Renal cortical epithelial cell (primary cell): Measurements from ENCODE around the gene C10orf120. TPM values are rescaled to one million over a fixed set of nuclear protein-coding genes. Genes with fewer than 3 reads are reported as not detected.

ENCODE experiments used
- DNase-seq: peaks from one replicate; pipeline ENCODE4 v3.0.0-alpha.2; 2011; ENCODE audit warnings: low read depth
- total RNA-seq: library from RNA; depleted of rRNA; stranded (reverse); fragments of >200 nt; gene quantifications from 2 replicates; pipeline ENCODE4 v1.2.3, GENCODE V29; 2014

The C10orf120 gene
- not detected in 2 replicates for total RNA-seq

GRCh38 chr10:122699796-122700455, at the start of gene C10orf120:
Gene C10orf120, minus strand, starts transcription at chr10:122699846. Its CDS starts 56 bp downstream, at chr10:122699790.
- DNase-seq = no peak

GRCh38 chr10:122748496-122748895, 48.9 kb upstream of the C10orf120 start:
- no peak for DNase-seq

GRCh38 chr10:122746408-122746807, 46.8 kb upstream of the C10orf120 start:
- DNase-seq = no peak

- no peak for DNase-seq
Measured at GRCh38 chr10:122744257-122744656, 44.6 kb upstream of the C10orf120 start.

- DNase-seq = no peak
Measured at GRCh38 chr10:122740640-122741039, 41.0 kb upstream of the C10orf120 start.

- DNase-seq = no peak
Measured at GRCh38 chr10:122738031-122738430, 38.4 kb upstream of the C10orf120 start.

GRCh38 chr10:122733931-122734665, 34.5 kb upstream of the C10orf120 start:
- DNase-seq = no peak

GRCh38 chr10:122733443-122733842, 33.8 kb upstream of the C10orf120 start:
- no peak for DNase-seq

- no peak for DNase-seq
Measured at GRCh38 chr10:122730238-122730637, 30.6 kb upstream of the C10orf120 start.

GRCh38 chr10:122729126-122729525, 29.5 kb upstream of the C10orf120 start:
- DNase-seq = no peak

GRCh38 chr10:122727426-122727825, 27.8 kb upstream of the C10orf120 start:
- DNase-seq = no peak

- DNase-seq = no peak
Measured at GRCh38 chr10:122725768-122726167, 26.1 kb upstream of the C10orf120 start.

GRCh38 chr10:122725006-122725405, 25.4 kb upstream of the C10orf120 start:
- no peak for DNase-seq

GRCh38 chr10:122721111-122721510, 21.5 kb upstream of the C10orf120 start:
- no peak for DNase-seq

GRCh38 chr10:122716025-122716424, 16.4 kb upstream of the C10orf120 start:
- DNase-seq = no peak

GRCh38 chr10:122715576-122715975, 15.9 kb upstream of the C10orf120 start:
- no peak for DNase-seq

- DNase-seq = no peak
Measured at GRCh38 chr10:122713091-122713885, 13.6 kb upstream of the C10orf120 start.

- no peak for DNase-seq
Measured at GRCh38 chr10:122710576-122710975, 10.9 kb upstream of the C10orf120 start.

GRCh38 chr10:122709971-122710370, 10.3 kb upstream of the C10orf120 start:
- no peak for DNase-seq

- DNase-seq = no peak
Measured at GRCh38 chr10:122707535-122707934, 7.9 kb upstream of the C10orf120 start.

GRCh38 chr10:122706947-122707346, 7.3 kb upstream of the C10orf120 start:
- no peak for DNase-seq

- DNase-seq = no peak
Measured at GRCh38 chr10:122706467-122706866, 6.8 kb upstream of the C10orf120 start.
